ENCODE measurements around the gene FBLN2. TPM values are rescaled to one million over a fixed set of nuclear protein-coding genes. Genes with fewer than 3 reads are reported as not detected.

The FBLN2 gene
- total and polyA plus RNA-seq, 4 donors, result 4.3 to 43.4 (median 21.1) TPM

- no peak overlapping the region for H3K4me3 ChIP-seq
- H3K36me3 ChIP-seq (ENCODE audit: control insufficient read depth in 4 of 4, insufficient read depth in 4 of 4, low read length in 4 of 4), result no peaks in the 10 kb centered on the region
- DNase-seq (no peak), ATAC-seq (ENCODE audit: insufficient read depth, low FRiP score) (no peak)
- no peak for TF ChIP-seq CTCF (IDR thresholded peaks at IDR 0.05; ENCODE audit: control extremely low read depth, extremely low read depth)
- no peaks in the 10 kb centered on the region for H3K9me3 ChIP-seq (ENCODE audit: control insufficient read depth in 4 of 4, insufficient read depth in 3 of 4, low read length in 3 of 4)
- H3K27ac ChIP-seq (ENCODE audit: low read depth in 1 of 2, low read length in 1 of 2), result no peak overlapping the region
- no peaks in the 10 kb centered on the region for H3K27me3 ChIP-seq (ENCODE audit: control insufficient read depth in 3 of 3, insufficient read depth in 3 of 3, low read length in 2 of 3)
- H3K4me1 ChIP-seq (ENCODE audit: control insufficient read depth in 5 of 5, insufficient read depth in 5 of 5, low read length in 5 of 5), result peaks cover 0 to 4% (median 0%) of the 10 kb centered on the region in 5 donors
- 83 to 85% methylated on average over 14 of the region's 14 CpGs for whole genome bisulfite sequencing, 2 donors
- no peak overlapping the region for H3K9ac ChIP-seq (ENCODE audit: insufficient read depth in 1 of 2, low read length in 2 of 2)
These were observed 16.0 kb downstream of the FBLN2 start for GRCh38 chr3:13564751-13565560.

- H3K36me3 ChIP-seq (ENCODE audit: control insufficient read depth in 4 of 4, insufficient read depth in 4 of 4, low read length in 4 of 4), result no peaks in the 10 kb centered on the region
- H3K4me3 ChIP-seq, result no peak overlapping the region
- H3K27me3 ChIP-seq (ENCODE audit: control insufficient read depth in 3 of 3, insufficient read depth in 3 of 3, low read length in 2 of 3), result no peaks in the 10 kb centered on the region
- no peak overlapping the region for H3K9ac ChIP-seq (ENCODE audit: insufficient read depth in 1 of 2, low read length in 2 of 2)
- WGBS, 2 donors, result 81 to 87% methylated on average over 17 of the region's 17 CpGs
- no peak overlapping the region for H3K27ac ChIP-seq (ENCODE audit: low read depth in 1 of 2, low read length in 1 of 2)
- DNase-seq (no peak), ATAC-seq (ENCODE audit: insufficient read depth, low FRiP score) (no peak)
- H3K9me3 ChIP-seq (ENCODE audit: control insufficient read depth in 4 of 4, insufficient read depth in 3 of 4, low read length in 3 of 4), result no peaks in the 10 kb centered on the region
- H3K4me1 ChIP-seq (ENCODE audit: control insufficient read depth in 5 of 5, insufficient read depth in 5 of 5, low read length in 5 of 5), result peaks cover 0 to 4% (median 0%) of the 10 kb centered on the region in 5 donors
- TF ChIP-seq CTCF (IDR thresholded peaks at IDR 0.05; ENCODE audit: control extremely low read depth, extremely low read depth), result no peak
These were observed 16.9 kb downstream of the FBLN2 start for GRCh38 chr3:13565581-13566452.

GRCh38 chr3:13566453-13566748 lies 17.5 kb downstream of the FBLN2 start:
- Histone ChIP-seq H3K9me3 (ENCODE audit: control insufficient read depth in 4 of 4, insufficient read depth in 3 of 4, low read length in 3 of 4) (no peaks in the 10 kb centered on the region), H3K36me3 (ENCODE audit: control insufficient read depth in 4 of 4, insufficient read depth in 4 of 4, low read length in 4 of 4) (no peaks in the 10 kb centered on the region), H3K4me1 (ENCODE audit: control insufficient read depth in 5 of 5, insufficient read depth in 5 of 5, low read length in 5 of 5) (peaks cover 0 to 4% (median 0%) of the 10 kb centered on the region in 5 donors), H3K9ac (ENCODE audit: insufficient read depth in 1 of 2, low read length in 2 of 2) (no peak overlapping the region), H3K27me3 (ENCODE audit: control insufficient read depth in 3 of 3, insufficient read depth in 3 of 3, low read length in 2 of 3) (no peaks in the 10 kb centered on the region), H3K27ac (ENCODE audit: low read depth in 1 of 2, low read length in 1 of 2) (no peak overlapping the region), H3K4me3 (no peak overlapping the region)
- DNase-seq (no peak), ATAC-seq (ENCODE audit: insufficient read depth, low FRiP score) (no peak)
- no peak for TF ChIP-seq CTCF (IDR thresholded peaks at IDR 0.05; ENCODE audit: control extremely low read depth, extremely low read depth)
- 67 to 81% methylated on average over 5 of the region's 5 CpGs for WGBS, 2 donors

Data from lung (tissue), 12 donors.